ENCODE measurements around the gene ARHGEF39.

The ARHGEF39 gene

GRCh38 chr9:35664531-35665470 lies at the start of gene ARHGEF39:
TSS of gene ARHGEF39 (minus strand) at chr9:35665195. CDS start at chr9:35665169, 26 bp downstream.
- DNase-seq (ENCODE audit: low read depth) = peak; percentile 85

- no peak for DNase-seq (ENCODE audit: low read depth)
Measured at GRCh38 chr9:35714123-35714522, 49.1 kb upstream of the ARHGEF39 start.

DNA sequence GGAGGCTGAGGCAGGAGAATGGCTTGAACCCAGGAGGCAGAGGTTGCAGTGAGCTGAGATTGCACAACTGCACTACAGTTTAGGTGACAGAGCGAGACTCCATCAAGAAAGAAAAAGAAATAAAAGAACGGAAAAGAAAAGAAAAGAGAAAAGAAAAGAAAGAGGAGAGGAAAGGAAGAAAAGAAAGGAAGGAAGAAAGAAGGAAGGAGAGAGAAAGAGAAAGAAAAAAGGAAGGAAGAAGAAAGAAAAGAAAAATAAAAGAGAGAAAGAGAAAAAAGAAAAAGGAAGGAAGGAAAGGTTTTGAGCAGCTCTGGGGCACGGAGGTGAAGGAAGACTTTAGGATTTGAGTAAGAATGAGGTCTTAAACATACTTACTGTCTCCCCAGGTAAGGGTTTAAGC lies 48.6 kb upstream of the ARHGEF39 start:
- no peak for DNase-seq (ENCODE audit: low read depth)

- no peak for DNase-seq (ENCODE audit: low read depth)
Measured at GRCh38 chr9:35712762-35713400, 47.9 kb upstream of the ARHGEF39 start.

- DNase-seq (ENCODE audit: low read depth) = no peak
Measured at GRCh38 chr9:35711501-35712428, 46.8 kb upstream of the ARHGEF39 start.

GRCh38 chr9:35710818-35711500 lies 46.0 kb upstream of the ARHGEF39 start:
- DNase-seq (ENCODE audit: low read depth) = no peak

- DNase-seq (ENCODE audit: low read depth) = no peak
Measured at GRCh38 chr9:35708146-35708545, 43.2 kb upstream of the ARHGEF39 start.

DNA sequence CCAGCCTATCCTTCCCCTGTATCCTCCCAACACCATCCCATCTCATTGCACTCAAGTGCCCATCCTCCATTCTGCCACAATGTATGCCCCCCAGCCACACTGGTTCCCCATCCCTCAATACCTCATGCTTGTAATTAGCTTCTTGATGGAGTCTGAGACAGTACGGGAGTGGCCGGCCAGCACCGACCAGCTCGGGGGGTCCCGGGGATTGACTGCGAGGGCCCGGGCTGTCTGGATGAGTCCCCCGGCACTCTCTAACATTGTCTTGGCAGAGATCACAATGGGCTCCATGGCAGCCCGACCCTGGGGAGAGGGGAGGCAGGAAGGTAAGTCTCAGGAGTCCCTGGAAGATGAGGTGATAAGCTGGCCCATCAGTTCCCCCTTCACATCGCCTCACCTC lies 42.0 kb upstream of the ARHGEF39 start:
- no peak for DNase-seq (ENCODE audit: low read depth)

GRCh38 chr9:35705836-35706430 lies 40.9 kb upstream of the ARHGEF39 start:
- no peak for DNase-seq (ENCODE audit: low read depth)

- DNase-seq (ENCODE audit: low read depth) = no peak
Measured at GRCh38 chr9:35705372-35705771, 40.4 kb upstream of the ARHGEF39 start.

DNA sequence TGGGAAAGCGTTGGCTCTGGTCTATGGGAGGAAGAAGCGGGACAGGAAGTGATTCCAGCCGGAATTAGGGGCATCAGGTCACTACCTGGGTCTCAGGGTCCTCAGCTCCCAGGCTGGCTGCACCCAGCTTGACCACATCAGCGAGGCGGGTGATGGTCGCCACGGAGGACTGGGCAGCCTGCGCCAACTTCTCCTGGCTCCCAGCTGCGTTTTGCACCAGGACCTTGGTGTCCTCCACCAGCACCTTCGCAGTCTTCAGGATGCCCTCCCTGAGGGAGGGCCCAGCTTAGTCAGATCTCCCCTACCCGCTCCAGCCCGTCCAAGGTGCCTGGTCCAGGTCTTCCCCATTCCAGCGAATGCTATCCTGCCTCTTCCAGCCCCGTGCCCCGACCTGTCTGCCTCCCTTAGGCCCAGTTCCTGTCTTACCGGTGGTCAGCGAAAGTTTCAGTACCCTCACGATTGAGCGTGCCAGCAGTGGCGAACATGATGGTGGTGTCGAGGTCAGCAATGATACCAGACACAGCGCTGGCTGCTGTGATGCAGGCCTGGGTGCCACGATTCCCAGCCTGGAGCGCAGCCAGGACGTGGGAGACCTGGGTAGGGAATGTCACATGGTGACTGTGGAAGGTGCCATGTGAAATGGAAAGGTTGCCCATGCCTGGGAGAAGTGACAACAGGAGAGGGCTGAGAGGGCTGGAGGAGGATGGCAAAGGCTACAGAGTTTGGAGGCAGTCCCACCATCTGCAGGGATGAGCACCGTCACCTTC lies 39.1 kb upstream of the ARHGEF39 start:
- DNase-seq (ENCODE audit: low read depth) = no peak

DNA sequence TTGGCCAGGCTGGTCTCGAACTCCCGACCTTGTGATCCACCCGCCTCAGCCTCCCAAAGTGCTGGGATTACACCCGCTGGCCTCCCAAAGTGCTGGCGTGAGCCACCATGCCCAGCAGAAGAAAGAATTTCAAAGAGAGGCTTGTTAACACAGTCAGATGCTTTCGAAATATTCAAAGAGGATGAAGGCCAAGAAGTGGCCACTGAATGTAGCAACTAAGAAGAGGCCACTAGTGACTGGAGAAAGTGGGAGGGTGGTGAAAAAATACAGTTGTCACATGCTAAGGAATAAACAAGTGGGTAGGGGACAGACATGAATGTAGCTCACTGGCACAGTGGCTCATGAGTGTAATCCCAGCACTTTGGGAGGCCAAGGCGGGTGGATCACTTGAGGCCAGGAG lies 37.7 kb upstream of the ARHGEF39 start:
- no peak for DNase-seq (ENCODE audit: low read depth)

GRCh38 chr9:35700942-35701341 lies 35.9 kb upstream of the ARHGEF39 start:
- no peak for DNase-seq (ENCODE audit: low read depth)

DNA sequence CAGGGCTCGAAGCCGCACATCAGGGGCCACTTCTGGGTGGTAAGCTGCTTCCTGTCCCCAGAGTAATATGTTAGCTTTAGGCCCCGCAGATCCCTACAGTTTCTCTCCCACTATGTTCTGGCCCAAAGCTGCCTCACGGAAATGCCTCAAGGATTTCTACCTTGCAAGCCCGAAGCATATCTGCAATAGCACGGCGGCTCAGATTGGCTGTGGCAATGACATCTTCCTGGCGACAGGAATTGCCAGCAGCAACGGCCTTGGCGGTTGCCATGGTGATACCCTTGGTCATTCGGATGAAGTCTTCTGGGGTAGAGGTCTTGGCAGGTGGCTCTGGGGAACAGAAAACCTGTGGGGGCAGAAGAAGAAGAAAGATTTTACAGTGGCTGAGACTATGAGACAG lies 35.0 kb upstream of the ARHGEF39 start:
- DNase-seq (ENCODE audit: low read depth) = no peak

GRCh38 chr9:35698231-35698630 lies 33.2 kb upstream of the ARHGEF39 start:
- no peak for DNase-seq (ENCODE audit: low read depth)

- DNase-seq (ENCODE audit: low read depth) = no peak
Measured at GRCh38 chr9:35697486-35697885, 32.5 kb upstream of the ARHGEF39 start.

GRCh38 chr9:35696520-35697215 lies 31.7 kb upstream of the ARHGEF39 start:
- DNase-seq (ENCODE audit: low read depth) = peak; percentile 53

DNA sequence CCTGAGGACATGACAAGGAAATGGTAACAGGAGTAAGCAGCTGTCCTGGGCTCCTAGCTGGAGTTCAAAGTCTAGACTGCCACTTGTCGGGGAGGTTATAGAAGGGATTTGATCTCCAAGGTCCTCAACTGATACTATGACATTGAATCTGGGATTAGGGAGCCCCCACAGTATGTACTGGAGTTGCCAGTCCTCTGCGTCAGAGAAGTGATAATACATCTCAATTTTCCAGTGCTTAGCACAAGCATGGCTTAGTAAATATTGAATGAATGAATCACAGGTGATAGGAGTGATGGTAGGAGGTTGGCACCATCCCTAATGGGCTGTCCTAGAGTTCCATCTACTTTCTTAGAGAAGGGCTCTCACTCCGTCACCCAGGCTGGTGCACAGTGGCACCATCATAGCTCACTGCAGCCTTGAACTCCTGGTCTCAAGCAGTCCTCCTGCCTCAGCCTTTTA lies 31.0 kb upstream of the ARHGEF39 start:
- DNase-seq (ENCODE audit: low read depth) = peak; percentile 30

DNA sequence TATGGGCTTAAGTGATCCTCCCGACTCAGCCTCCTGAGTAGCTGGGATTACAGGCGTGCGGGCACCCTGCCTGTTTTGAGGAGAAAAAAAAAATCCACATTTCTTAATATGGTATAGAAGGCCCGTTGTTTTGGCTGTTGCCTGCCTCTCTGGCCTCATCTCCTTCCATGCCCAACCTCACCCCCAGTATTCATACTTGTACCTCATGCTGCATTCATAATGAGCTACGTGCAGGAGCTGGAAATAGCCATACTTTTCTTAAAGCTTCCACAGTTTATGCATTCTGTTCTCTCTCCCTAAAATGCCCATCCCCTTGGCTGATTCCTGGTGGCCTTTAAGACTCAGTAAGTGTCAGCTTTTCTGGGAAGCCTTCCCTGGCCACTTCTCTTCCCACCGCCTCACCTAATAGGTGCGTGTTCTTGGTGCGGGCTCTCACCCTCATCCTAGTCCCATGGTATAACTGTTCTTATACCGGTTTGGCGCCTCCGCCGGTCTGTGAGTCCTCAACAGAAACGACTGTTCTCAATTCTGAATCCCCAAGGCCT lies 26.8 kb upstream of the ARHGEF39 start:
- DNase-seq (ENCODE audit: low read depth) = peak; percentile 61

- DNase-seq (ENCODE audit: low read depth) = no peak
Measured at GRCh38 chr9:35691334-35691650, 26.3 kb upstream of the ARHGEF39 start.

Measured in EH (cell line).